Right lobe of liver (tissue), 4 donors: ENCODE results near the gene DGKA.

Experiments used
- CTCF ChIP-seq, 4 donors: fragments of 200-600 bp in 3 of 4; fragments of 450-650 bp in 1 of 4; IDR thresholded peaks; one replicate each; pipeline versions ENCODE4 v1.5.1 to v1.8.0; 2016 to 2022; ENCODE audit warnings: antibody characterized with exemption in 4 of 4, mild to moderate bottlenecking in 2 of 4
- POLR2A ChIP-seq: fragments of 450-650 bp; IDR thresholded peaks from one replicate; pipeline ENCODE4 v1.6.1; 2017; ENCODE audit warnings: antibody characterized with exemption, mild to moderate bottlenecking
- donor health status: DM: no; HTN: no; CAD: no.
- donor health status: DM: no; HTN: no; CAD: no.
- donor health status: DM: no; HTN: yes; CAD: no.

GRCh38 chr12:55922126-55922525 lies 8.8 kb upstream of the DGKA start:
- TF ChIP-seq CTCF (IDR thresholded peaks at IDR 0.05) (no peak), POLR2A (no peak)
